Panc1 (cell line): Measurements from ENCODE around the gene MYL5. TPM values are rescaled to one million over a fixed set of nuclear protein-coding genes. Genes with fewer than 3 reads are reported as not detected.

Experiments
- ATAC-seq: fragments of 200-7000 bp; cut with Tn5 transposase; 2 replicates; pipeline ENCODE4 v1.9.1; 2020; ENCODE audit warnings: mild to moderate bottlenecking, moderate library complexity
- BruUV-seq: library from RNA; stranded (reverse); fragments of 400-500 nt; replicated peaks from 2 replicates; lab custom pipeline; 2021; lab: Mats Ljungman, UMichigan
- CTCF ChIA-PET: fragments of 300-600 bp; sonication (Branson Sonifier 250); formaldehyde crosslinking; loops from one replicate; lab custom pipeline; 2022; ENCODE audit warnings: antibody characterized with exemption; lab: Charles Lee
- POLR2A ChIA-PET: fragments of 300-600 bp; sonication (Branson Sonifier 250); formaldehyde crosslinking; loops from one replicate; lab custom pipeline; 2022; ENCODE audit warnings: antibody characterized with exemption; lab: Charles Lee
- DNase-seq: peaks from one replicate; pipeline ENCODE4 v3.0.0-alpha.2; 2010; ENCODE audit warnings: low read depth, low spot score
- H3K27ac ChIP-seq: 2 replicates; pipeline ENCODE4 v1.5.1; 2011; ENCODE audit warnings: mild to moderate bottlenecking, low read length, inconsistent platforms
- H3K27me3 ChIP-seq: fragments of 200-500 bp; sonication (Bioruptor generic); 2 replicates; pipeline ENCODE4 v1.6.0; 2014; ENCODE audit warnings: low read length, inconsistent platforms; ENCODE audit not compliant: control insufficient read depth, insufficient read depth
- H3K36me3 ChIP-seq: fragments of 200-500 bp; sonication (Bioruptor generic); 2 replicates; pipeline ENCODE4 v1.5.1; 2014; ENCODE audit warnings: inconsistent platforms, mild to moderate bottlenecking, low read length, moderate library complexity; ENCODE audit not compliant: control insufficient read depth, insufficient read depth
- H3K4me1 ChIP-seq: 2 replicates; pipeline ENCODE4 v1.5.1; 2011; ENCODE audit warnings: inconsistent platforms, mild to moderate bottlenecking, low read length, moderate library complexity; ENCODE audit not compliant: control insufficient read depth, insufficient read depth
- H3K4me3 ChIP-seq, 2 experiments: 2 replicates each; pipeline ENCODE4 v1.5.1; 2011 to 2012; ENCODE audit warnings: low read depth in 2 of 2, low read length in 2 of 2, mild to moderate bottlenecking in 2 of 2, inconsistent platforms in 1 of 2, moderate library complexity in 1 of 2
- H3K9me3 ChIP-seq: fragments of 200-500 bp; sonication (Bioruptor generic); 2 replicates; pipeline ENCODE4 v1.5.1; 2014; ENCODE audit warnings: low read depth, mild to moderate bottlenecking, inconsistent platforms, low read length, moderate library complexity; ENCODE audit not compliant: control insufficient read depth, insufficient read depth
- POLR2AphosphoS5 ChIP-seq: IDR thresholded peaks from 2 replicates; pipeline ENCODE4 v1.6.1; 2012; ENCODE audit warnings: mild to moderate bottlenecking, low read depth, low read length, moderate library complexity
- SIN3A ChIP-seq: IDR thresholded peaks from 2 replicates; pipeline ENCODE4 v1.6.1; 2012; ENCODE audit warnings: low read depth, mild to moderate bottlenecking, low read length, moderate library complexity, borderline replicate concordance; ENCODE audit not compliant: insufficient read depth
- TCF7L2 ChIP-seq: IDR thresholded peaks from 2 replicates; pipeline ENCODE4 v1.6.1; 2011; ENCODE audit warnings: mild to moderate bottlenecking, low read depth, low read length, inconsistent platforms
- in situ Hi-C: cut with HindIII; loops from 2 replicates; pipeline ENCODE4 v1.10.0; 2016; ENCODE audit warnings: low sequenced_read_pairs, low pct_unique_long_range_greater_than_20kb
- intact Hi-C: fragments of 100-400 bp; cut with micrococcal nuclease; formaldehyde crosslinking; loops from one replicate; pipeline ENCODE4 v1.10.0; 2022; ENCODE audit not compliant: unreplicated experiment
- total RNA-seq: library from RNA; stranded (reverse); gene quantifications from one replicate; pipeline ENCODE4 v1.2.1, GENCODE V29; 2021; ENCODE audit not compliant: unreplicated experiment
- TF ChIP-seq, protein P1 (sequence below), 2 experiments: IDR thresholded peaks; 2 replicates each; pipeline ENCODE4 v1.6.1; 2011 to 2012; ENCODE audit warnings: low read depth in 2 of 2, control low read depth in 1 of 2, low read length in 1 of 2, mild to moderate bottlenecking in 1 of 2, moderate library complexity in 1 of 2; ENCODE audit not compliant: insufficient read depth in 1 of 2
- TF ChIP-seq, protein P2 (sequence below): fragments of 450-650 bp; IDR thresholded peaks from 2 replicates; pipeline ENCODE4 v1.5.1; 2017; ENCODE audit warnings: mild to moderate bottlenecking

MYL5 gene
- total RNA-seq, 1 experiment from 2014 or later: 12.0 TPM

DNA sequence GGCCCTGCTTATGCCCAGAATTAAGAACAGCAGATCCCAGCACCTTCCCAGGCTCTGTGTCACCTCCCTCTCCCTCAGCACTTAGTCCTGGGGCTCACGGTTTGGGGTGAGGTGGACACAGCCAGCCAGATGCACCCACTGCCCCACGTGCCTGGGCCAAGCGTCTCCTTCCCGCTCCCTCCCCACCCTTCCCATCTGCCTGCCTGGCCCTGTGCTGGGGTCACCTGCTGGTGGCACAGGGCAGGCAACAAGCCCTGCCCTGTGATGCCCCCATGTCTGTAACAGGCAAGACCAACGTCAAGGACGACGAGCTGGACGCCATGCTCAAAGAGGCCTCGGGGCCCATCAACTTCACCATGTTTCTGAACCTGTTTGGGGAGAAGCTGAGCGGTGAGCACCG lies 5.3 kb downstream of the MYL5 start:
- CTCF ChIA-PET: no interaction called here
- no peak for DNase-seq
- no peak overlapping the region for H3K27ac ChIP-seq
- H3K27me3 ChIP-seq: no peaks in the 10 kb centered on the region
- H3K9me3 ChIP-seq: no peaks in the 10 kb centered on the region
- no TSS peak for BruUV-seq
- ATAC-seq: no peak
- POLR2A ChIA-PET: no interaction called here
- TF ChIP-seq TCF7L2 (no peak), SIN3A (no peak), POLR2AphosphoS5 (no peak)
- TF ChIP-seq, protein P1, sequence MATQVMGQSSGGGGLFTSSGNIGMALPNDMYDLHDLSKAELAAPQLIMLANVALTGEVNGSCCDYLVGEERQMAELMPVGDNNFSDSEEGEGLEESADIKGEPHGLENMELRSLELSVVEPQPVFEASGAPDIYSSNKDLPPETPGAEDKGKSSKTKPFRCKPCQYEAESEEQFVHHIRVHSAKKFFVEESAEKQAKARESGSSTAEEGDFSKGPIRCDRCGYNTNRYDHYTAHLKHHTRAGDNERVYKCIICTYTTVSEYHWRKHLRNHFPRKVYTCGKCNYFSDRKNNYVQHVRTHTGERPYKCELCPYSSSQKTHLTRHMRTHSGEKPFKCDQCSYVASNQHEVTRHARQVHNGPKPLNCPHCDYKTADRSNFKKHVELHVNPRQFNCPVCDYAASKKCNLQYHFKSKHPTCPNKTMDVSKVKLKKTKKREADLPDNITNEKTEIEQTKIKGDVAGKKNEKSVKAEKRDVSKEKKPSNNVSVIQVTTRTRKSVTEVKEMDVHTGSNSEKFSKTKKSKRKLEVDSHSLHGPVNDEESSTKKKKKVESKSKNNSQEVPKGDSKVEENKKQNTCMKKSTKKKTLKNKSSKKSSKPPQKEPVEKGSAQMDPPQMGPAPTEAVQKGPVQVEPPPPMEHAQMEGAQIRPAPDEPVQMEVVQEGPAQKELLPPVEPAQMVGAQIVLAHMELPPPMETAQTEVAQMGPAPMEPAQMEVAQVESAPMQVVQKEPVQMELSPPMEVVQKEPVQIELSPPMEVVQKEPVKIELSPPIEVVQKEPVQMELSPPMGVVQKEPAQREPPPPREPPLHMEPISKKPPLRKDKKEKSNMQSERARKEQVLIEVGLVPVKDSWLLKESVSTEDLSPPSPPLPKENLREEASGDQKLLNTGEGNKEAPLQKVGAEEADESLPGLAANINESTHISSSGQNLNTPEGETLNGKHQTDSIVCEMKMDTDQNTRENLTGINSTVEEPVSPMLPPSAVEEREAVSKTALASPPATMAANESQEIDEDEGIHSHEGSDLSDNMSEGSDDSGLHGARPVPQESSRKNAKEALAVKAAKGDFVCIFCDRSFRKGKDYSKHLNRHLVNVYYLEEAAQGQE (IDR thresholded peaks at IDR 0.05; ENCODE audit: insufficient read depth in 1 of 2, low read depth in 2 of 2, low read length in 1 of 2): no peak
- TF ChIP-seq, protein P2, sequence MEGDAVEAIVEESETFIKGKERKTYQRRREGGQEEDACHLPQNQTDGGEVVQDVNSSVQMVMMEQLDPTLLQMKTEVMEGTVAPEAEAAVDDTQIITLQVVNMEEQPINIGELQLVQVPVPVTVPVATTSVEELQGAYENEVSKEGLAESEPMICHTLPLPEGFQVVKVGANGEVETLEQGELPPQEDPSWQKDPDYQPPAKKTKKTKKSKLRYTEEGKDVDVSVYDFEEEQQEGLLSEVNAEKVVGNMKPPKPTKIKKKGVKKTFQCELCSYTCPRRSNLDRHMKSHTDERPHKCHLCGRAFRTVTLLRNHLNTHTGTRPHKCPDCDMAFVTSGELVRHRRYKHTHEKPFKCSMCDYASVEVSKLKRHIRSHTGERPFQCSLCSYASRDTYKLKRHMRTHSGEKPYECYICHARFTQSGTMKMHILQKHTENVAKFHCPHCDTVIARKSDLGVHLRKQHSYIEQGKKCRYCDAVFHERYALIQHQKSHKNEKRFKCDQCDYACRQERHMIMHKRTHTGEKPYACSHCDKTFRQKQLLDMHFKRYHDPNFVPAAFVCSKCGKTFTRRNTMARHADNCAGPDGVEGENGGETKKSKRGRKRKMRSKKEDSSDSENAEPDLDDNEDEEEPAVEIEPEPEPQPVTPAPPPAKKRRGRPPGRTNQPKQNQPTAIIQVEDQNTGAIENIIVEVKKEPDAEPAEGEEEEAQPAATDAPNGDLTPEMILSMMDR: no peak
- intact Hi-C loops (no loop called here), in situ Hi-C loops (no loop called here)
- H3K4me1 ChIP-seq: peaks cover 17% of the 10 kb centered on the region
- H3K36me3 ChIP-seq: peaks cover 2% of the 10 kb centered on the region; the same call in 1 of the 2 replicates
- H3K4me3 ChIP-seq: no peak overlapping the region

DNA sequence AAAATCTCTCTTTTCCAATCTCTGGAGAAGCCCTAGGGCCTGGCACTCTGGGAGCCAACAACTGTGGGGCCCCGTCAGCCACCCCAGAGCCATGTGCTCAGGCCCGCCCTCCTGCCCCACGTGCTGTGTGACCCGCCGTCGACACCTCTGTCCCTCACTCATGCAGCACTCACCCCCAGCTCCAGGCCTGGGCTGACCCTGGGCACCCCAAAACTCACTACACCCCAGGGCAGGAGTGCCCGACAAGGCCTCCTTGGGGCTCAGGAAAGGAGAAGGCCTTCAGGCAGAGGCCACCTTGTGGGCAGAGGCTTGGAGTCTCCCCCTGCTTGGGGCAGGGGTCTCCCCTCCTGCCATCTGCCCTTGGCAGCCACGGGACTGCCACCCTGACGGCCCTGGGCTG lies 5.7 kb downstream of the MYL5 start:
- BruUV-seq: no TSS peak
- DNase-seq (no peak), ATAC-seq (no peak)
- H3K27me3 ChIP-seq: no peaks in the 10 kb centered on the region
- POLR2A ChIA-PET: no interaction called here
- intact Hi-C loops: no loop called here
- in situ Hi-C loops: no loop called here
- H3K36me3 ChIP-seq: no peaks in the 10 kb centered on the region; the same call in 1 of the 2 replicates
- peaks cover 17% of the 10 kb centered on the region for H3K4me1 ChIP-seq
- no peak overlapping the region for H3K27ac ChIP-seq
- CTCF ChIA-PET: no interaction called here
- no peaks in the 10 kb centered on the region for H3K9me3 ChIP-seq
- TF ChIP-seq, protein P2: no peak
- TF ChIP-seq, protein P1 (IDR thresholded peaks at IDR 0.05; ENCODE audit: insufficient read depth in 1 of 2, low read depth in 2 of 2, low read length in 1 of 2): no peak
- TF ChIP-seq TCF7L2: no peak
- TF ChIP-seq POLR2AphosphoS5: no peak
- TF ChIP-seq SIN3A: no peak
- H3K4me3 ChIP-seq: no peak overlapping the region
